DMS 273 (cell line): ENCODE data around the gene TUBB2A.
"Not testable (repeated sequence)": the region's sequence is repeated elsewhere in the genome, so short reads cannot be mapped to it uniquely, and the experiment has no call there.

Source experiments
- DNase-seq: peaks from one replicate; lab custom pipeline; 2025; ENCODE audit not compliant: unreplicated experiment; lab: John Stamatoyannopoulos, UW

Gene TUBB2A

DNA sequence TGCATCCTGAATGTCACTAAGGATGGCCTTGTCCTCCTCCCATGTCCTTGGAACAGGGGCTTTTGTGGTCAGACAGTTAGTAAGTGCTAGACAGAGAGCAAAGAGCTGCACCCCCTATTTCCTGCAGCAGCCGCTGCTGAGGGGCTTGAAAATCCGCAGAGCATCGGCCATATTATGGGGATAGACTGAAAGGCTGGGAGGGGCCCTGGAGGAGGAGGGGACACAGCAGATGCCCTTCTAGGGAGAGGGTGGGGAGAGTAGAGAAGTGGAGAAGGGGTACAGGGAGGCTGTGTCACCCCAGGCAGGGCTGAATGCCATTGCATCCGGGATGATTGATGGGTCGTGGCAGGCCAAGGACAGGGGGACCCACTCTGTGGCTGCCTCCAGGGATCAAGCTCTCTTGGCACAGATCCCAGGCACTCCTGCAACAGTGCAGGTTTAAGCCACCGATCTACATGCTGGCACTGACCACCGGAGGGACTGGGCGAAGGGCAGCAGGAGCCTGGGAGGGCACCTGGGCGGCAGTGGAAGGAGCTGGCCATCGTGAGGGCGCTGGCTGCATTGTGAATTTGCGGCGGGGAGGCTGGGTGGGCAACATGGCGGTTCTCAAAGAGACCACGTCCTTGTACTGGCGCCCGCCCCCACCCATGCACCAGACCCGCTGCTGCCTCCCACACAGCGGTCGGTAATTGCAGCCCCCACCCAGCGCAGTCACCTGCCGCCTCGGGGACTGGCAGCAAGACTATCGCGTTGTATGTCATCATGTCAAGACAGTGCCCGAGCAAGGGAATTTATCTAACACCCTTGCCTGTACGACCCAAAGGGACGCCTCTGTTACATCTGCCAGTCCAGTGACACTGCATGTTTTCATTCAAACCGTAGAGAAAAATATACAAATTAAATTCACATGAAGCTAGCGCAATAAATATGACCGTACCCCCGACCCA is 887 bp downstream of the TUBB2A start:
- DNase-seq: peak; percentile 55

DNA sequence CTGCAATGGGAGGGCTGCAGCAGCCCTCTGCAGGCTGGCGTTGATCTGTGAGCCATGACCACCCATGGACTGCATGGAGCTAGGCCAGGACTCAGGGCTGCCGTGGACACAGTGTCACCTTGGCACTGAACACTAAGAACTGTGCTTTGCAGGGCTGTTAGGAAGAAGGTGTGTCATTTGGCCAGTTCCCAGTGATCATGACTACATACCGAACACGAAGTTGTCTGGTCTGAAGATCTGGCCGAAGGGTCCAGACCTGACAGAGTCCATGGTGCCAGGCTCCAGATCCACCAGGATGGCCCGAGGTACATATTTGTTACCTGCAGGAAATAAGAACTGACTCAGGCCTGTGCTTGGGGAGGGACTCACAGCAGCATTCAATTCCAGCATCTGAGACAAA is 1.9 kb downstream of the TUBB2A start:
- not testable (repeated sequence) for DNase-seq

DNA sequence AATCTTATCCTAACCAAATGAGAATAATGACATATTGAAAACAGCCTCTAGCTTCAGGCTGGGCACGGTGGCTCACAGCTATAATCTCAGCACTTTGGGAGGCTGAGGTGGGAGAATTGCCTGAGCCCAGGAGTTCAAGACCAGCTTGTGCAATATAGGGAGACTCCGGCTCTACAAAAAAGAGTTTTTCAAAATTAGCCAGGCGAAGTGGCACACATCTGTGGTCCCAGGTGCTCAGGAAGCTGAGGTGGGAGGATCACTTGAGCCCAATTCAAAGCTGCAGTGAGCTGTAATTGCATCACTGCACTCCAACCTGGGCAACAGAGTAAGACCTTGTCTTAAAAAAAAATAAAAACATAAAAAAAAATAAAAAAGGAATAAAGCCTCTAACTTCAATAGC is 4.7 kb downstream of the TUBB2A start:
- no peak for DNase-seq

DNA sequence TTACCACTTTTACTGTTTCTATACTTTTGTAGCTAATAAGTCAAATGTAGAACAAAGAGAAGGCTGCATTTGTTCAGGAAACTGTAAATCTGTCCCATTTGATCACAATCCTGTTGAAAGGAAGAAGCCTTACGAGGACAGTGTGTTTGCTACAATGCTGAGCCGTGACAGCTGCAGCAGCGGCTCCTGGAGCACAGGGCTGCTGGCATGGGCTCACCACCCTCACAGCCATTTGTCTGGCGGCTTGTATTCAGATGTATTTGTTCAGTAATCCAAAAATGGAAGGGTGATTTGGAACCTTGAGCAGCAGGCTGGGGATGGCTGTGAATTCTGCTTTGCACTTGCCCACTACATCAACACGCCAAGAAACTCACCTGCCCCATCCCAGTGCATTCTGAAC is 5.7 kb downstream of the TUBB2A start:
- peak; percentile 58 for DNase-seq

DNA sequence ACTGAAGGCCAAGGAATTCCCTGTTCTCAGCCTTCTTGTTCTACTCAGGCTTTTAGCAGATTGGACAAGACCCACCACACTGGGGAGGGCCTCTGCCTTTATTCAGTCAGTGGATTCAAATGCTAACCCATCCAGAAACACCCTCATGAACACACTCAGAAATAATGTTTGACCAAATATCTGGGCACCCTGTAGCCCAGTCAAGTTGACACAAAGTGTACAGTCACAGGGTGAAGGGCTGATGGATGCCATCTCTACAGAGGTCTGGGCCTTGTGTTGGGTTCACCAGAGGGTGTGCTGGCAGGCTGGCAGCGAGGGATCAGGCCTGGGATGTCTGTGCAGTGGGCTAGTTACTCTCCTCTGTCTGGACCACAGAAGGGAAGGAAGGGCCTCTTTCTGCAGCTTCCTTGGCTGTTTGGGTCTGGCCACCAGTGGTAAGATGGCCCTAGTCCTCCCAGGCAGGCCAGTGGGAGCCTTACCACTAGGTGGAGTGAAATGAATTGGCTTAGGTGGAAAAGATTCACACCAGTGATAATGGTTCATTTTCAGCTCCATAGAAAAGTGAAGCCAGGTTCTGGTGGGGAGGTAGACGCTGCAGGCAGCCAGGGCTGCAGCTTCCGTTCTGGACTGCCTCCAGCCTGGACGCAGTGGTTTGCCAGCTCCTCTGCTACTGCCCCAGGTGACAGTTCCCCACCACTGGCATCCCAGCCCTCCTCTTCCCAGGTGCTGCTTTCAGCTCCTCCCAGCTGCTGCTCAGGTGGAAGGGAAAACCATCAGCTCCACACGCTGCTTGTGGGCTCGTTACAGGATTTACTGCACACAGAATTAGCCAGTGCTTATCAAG is 9.2 kb downstream of the TUBB2A start:
- no peak for DNase-seq

DNA sequence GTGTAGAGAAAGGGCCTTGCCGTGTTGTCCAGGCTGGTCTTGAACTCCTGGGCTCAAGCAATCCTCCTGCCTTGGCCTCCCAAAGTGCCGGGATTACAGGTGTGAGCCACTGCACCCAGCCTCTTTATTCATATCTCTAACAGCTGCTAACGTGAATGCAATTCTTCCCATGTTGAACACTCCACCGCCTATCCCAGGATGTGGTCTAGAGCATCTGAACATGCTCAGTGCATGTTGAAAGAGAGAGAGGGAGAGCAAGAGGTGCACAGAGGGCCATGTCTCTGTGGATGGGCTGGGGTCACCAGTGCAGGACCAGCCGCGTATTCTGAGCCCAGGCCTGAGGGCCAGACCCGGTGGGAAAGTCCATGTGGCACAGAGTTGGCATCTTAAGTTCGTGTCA is 12.8 kb downstream of the TUBB2A start:
- no peak for DNase-seq

DNA sequence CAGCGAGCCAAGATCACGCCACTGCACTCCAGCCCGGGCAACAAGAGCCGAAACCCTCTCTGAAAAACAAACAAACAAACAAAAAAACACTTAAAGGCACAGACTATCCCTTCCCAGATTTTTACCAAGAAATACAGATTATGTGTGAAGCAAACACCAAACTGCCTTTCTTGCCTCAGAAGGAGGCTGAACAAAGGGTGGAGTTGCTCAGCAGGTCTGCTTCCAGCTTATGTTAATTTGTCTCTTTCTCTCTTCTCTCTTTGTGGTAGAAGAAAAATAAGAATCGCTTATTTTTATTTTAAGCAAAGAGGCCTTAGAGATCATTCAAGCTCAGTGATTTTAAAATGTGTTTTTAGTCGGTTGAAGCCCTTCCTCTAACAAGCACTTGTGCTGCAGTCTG is 14.2 kb downstream of the TUBB2A start:
- no peak for DNase-seq

DNA sequence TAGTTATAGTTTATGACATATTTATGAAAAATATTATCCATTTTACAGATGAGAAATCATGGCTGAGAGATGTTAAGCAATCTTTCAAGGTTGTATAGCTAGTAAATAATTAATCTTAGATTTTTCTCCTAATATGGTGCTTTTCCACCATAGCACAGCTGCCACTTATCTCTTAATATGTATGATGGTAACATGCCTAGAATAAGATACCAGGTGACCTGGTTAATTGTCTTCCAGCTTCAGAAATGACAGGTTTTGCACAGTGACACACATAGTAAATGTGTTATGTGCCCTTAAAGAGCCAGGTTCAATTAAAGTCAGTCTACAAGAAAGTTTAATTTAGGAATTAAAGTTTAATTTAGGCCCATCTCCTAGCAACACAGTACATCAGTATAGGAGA is 14.8 kb downstream of the TUBB2A start:
- no peak for DNase-seq

DNA sequence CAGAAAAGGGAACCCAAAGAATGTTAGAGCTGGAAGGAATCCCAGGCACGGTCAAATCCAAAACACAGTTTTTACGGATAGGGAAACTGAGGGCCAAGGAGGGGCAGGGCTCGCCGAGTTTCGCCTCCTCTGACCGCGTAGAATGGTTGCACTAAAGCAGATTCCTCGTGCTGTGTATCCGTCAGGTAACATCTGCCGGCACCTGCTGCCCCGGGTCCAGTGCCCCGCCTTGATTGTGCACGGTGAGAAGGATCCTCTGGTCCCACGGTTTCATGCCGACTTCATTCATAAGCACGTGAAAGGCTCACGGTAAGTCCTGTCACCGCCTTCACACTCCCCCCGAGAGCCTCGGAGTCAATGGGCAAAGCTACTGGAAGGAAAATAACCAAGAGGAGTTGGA is 17.1 kb downstream of the TUBB2A start:
- DNase-seq: no peak

DNA sequence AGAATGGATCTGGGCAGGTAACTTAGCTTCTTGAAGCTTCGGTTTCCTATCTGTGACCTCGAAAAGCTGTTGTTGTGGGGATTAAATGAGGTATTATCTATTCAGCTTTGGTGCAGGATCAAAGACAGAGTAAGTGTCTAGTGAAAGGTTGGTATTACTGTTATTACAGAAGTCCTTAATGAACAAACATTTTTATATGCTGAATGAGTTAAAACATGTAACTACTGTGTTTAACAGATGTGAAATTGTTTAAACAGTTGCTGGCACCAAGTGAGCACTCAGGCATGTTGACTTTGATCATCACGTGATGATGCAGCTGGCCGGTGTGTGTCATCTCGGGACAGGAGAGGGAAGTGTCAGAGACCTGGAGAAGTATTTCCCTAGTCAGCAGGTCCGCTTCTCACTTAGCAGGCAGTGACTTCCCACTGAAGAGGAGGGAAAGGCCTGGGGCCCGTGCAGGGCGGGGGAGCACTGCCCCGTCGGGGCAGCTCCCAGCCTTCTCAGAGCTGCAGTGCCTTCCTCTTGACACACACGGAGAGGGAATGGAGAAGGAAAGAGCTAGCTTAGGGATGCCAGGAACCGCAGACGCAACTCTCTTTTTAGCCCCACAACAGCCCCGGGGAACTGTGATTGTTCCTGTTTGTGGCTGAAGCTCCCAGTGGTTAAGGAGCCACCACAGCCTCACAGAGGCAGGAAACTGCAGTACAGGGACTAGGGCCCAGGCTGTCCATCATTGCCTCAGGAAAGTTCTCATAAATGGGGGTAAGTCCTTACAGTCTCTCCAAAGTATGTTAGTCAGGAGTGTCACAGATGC is 18.0 kb downstream of the TUBB2A start:
- DNase-seq: peak; percentile 76

DNA sequence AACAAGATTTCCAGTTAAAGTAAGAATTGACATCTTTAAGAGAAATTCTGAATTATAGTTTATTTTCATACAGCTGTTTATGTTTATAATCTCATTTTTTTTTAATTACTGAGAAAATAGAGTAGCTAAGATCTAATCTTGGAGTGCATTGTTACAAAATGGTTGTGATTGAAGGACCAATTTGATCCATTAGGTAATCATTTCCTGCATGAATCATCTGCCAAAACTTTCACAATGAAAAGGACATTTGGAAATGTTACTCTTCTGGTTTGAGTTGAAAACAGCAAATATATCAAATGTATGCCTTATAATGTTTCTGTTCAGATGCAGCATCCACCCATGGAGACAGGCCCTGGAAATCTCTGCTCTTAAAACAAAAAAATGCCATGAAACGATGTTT is 19.0 kb downstream of the TUBB2A start:
- DNase-seq: no peak

DNA sequence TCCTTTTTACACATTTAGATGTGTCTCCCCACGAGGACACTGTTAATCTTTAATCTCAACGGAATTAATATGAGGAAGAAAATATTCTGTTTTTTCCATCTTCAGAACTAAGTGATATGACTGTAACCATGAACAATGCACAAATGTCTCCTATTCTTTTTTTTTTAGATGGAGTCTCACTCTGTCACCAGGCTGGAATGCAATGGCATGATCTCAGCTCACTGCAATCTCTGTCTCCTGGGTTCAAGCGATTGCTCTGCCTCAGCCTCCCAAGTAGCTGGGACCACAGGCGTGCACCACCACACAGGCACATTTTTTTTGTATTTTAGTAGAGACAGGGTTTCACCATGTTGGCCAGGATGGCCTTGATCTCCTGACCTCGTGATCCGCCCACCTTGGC is 19.5 kb downstream of the TUBB2A start:
- DNase-seq: not testable (repeated sequence)

DNA sequence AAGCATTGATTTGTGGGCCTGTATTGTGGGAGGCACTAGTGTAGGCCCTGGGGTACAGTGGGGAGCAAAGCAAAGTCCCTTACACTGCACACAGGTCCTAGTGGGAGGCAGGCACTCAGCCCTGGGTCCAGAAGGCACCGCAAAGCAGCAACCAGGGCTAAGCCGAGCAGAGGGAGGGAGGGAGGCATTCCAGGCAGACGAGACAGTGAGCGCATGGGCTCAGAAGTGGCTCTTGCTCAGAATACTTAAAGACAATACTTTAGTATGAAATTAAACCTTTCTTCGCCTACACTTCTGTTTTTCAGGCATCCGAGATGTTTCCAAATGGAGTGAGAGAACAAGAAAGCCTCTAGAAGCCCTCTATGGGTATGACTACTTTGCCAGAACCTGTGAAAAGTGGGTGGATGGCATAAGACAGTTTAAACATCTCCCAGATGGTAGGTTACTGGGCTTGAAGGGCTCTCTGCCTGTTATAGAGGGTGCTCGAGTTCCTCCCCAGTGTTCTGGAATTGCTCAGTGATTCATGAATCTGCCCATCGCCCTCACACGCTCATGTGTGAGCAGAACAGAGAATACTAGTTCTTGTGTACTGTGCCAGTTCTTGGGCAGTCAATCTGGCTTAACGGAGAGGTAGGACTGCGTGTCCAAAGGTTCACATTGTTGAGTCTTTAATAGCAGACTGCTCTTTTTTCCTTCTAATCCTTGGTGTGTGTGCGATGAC is 20.1 kb downstream of the TUBB2A start:
- DNase-seq: no peak

DNA sequence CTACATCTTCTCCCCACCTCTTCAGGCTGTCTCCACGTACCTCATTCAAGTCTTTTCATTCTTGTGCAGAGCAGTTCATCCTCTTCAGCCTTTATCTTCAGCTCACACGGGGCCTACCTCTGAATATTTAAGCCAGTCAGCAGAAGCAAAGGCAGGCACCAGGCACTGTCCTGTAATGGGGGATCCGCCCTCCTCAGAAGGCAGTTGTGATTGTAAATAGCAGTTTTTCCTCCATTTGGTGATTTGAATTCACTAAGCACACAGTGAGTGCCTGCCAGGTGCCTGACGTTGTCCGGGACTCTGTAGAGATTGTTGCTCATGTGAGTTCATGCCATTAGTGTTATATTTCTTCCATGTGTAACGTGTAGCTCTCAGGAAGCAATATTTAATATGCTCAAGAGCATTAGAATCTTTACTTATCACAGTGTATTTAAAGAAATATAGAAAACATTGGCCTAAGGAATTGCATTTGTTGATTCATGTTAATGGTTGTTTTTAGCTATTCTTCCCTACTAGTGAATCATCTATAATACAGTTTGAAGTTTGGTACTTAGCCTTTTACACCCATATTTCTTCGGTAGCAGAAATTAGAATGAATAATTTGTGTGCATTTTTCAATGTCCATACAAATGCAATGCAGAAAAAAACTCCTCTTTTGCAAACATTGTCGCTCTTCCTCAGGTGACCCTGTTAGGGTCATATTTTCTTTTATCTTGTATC is 20.9 kb downstream of the TUBB2A start:
- no peak for DNase-seq

DNA sequence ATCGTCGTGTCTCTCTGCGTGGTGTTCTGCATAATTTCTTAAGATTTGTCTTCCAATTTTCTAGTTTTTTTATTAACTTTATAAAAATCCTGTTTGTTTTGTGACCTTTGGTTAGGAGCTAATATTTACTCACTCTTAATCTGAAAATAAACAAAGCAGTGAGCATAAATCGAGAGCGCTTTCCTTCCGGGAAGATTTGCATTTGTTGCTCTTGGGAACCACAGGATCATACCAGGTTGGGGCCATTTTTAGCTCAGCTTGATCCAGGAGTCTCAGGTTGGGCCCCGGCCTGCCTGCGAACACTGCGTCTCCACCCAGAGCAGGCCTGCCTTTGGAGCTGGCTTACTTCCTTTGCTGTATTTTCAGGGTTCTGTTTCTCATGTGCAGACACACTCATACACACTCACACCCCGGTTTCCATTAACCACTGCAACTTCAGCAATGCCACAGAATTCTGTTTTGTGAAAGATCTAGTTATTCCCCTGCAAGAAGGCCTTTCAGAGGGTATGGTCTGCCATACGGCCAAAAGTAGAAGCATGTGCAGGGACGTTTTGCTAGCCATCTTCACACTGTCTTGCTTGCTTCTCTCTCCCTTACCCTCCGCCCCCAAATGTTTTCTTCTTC is 21.6 kb downstream of the TUBB2A start:
- no peak for DNase-seq

DNA sequence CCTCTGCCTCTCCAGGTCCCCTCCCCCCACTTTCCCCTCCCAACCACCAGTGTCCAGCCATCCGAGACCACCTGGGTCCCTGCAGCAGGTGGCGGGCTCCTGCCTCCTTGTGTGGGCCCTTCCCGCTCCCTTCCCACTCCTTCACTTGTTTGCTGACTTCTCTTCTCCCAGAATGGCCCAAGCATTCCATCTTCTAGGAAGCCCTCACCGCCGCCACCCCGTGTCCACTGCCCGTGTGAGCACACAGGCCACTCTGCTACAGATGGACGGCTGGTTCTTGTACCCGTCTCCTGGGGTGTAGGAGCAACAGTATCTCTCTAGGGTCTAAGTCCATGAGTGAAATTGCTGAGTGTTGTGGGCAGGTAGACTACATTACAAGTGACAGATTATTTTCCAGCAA is 23.8 kb downstream of the TUBB2A start:
- no peak for DNase-seq

DNA sequence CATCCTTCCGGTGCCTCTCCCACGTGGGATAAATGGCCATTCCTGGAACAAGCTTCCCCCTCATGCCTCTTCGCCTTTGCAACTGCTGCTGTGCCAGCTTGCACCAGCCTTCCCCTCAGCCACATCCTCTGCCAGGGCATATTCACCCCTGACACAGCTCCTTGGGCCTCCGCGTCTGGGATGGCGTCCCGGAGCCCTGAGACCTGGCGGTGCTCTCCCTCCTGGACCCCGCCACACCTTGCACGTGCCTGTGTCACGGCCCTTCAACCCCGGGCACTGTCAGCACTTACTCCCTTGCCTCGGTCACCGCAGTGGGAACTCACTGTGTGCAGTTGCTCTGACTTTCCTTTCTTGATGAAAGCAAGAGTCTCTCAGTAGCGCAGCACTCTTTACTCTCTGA is 25.6 kb downstream of the TUBB2A start:
- no peak for DNase-seq

DNA sequence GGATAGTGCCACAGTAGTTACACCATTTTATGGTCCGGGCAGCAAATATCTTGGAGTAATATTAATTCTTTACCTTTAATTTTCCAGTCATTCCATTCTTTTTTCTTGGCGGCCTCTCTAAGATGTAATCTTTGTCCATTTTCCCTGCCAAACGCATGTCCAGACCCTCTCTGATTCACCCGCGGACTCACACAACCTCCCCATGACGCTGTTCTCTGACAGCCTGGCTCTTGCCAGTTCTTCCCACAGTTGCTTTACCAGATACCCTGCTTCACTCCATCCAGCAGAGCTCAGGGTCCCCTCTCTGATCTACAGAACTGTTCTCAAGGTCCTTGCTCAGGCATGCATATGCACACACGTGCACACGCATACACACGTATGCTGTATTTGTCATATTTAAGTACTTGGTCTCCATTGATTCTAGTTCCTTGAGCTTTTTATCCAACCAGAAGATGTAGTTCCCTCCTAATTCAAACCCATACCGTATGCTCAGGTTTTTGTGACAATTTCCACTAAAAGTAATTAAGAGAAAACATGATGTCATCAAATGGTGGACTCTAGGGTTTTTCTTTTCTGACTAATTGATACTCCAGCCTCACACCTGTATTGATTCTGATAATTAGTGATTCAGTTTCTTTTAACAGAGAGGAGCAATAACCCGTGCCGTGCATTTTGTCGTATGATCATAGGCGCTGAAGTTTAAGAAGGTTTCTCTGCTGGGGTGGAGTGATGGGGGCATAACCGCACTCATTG is 28.8 kb downstream of the TUBB2A start:
- DNase-seq: no peak

DNA sequence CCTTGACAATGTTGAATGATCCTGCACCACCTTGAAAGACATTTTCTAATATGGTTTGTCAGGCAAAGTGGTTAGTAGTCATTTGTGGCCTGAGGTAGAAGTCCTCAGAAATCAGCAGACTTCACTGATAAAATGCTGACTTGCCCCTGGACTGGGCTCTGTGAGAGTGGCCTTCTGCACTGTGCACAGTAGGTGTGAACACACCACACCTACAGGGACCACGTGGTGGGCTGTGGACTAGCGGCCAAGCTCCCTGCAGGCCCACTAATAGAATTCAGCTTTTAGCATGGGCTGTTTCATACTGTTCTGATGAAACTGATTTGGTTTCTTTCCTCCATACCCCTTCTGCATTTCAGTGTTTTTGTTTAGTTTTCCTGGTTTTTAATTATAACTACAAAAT is 31.5 kb downstream of the TUBB2A start:
- DNase-seq: peak; percentile 14
